AG04449 (cell line): ENCODE data around the gene CP.
"Not testable (repeated sequence)": the region's sequence is repeated elsewhere in the genome, so short reads cannot be mapped to it uniquely, and the experiment has no call there.

Source experiments
- CTCF ChIA-PET: fragments of 350-600 bp; formaldehyde crosslinking; extraction: SDS; loops from one replicate; lab custom pipeline; 2021; ENCODE audit warnings: antibody characterized with exemption; lab: Yijun Ruan, JAX
- POLR2A ChIA-PET: fragments of 400-600, 350-600 bp; formaldehyde crosslinking; extraction: SDS; loops from one replicate; lab custom pipeline; 2020; ENCODE audit warnings: antibody characterized with exemption, inconsistent platforms; lab: Yijun Ruan, JAX
- DNase-seq: peaks from one replicate; pipeline ENCODE4 v3.0.0-alpha.2; 2010; ENCODE audit warnings: low read depth, low spot score
- H3K4me3 ChIP-seq: 2 replicates; pipeline ENCODE4 v1.5.1; 2011; ENCODE audit warnings: low read depth, mild to moderate bottlenecking, control low read depth, low read length
- TF ChIP-seq, protein P1 (sequence below): IDR thresholded peaks from one replicate; pipeline ENCODE4 v1.5.1; 2011; ENCODE audit warnings: mild to moderate bottlenecking, moderate library complexity, low read length, control low read depth, inconsistent platforms; ENCODE audit not compliant: insufficient read depth; ENCODE audit errors: missing control alignments

The CP gene

DNA sequence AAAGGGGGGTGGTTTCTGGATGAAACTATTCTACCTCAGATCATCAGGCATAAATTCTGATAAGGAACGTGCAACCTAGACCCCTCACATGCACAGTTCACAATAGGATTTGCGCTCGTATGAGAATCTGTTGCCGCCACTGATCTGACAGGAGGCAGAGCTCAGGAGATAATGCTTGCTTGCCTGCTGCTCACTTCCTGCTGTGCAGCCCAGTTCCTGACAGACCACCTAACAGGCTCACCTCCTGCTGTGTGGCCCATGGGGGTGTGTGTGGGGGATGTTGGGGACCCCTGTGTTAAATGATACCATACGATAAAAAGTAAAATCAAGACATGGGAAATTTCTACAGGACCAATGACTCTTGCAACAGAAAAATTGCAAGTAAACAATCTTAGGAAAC, 24.0 kb downstream of the CP start:
- no peak overlapping the region for H3K4me3 ChIP-seq
- POLR2A ChIA-PET = no interaction called here
- TF ChIP-seq, protein P1, sequence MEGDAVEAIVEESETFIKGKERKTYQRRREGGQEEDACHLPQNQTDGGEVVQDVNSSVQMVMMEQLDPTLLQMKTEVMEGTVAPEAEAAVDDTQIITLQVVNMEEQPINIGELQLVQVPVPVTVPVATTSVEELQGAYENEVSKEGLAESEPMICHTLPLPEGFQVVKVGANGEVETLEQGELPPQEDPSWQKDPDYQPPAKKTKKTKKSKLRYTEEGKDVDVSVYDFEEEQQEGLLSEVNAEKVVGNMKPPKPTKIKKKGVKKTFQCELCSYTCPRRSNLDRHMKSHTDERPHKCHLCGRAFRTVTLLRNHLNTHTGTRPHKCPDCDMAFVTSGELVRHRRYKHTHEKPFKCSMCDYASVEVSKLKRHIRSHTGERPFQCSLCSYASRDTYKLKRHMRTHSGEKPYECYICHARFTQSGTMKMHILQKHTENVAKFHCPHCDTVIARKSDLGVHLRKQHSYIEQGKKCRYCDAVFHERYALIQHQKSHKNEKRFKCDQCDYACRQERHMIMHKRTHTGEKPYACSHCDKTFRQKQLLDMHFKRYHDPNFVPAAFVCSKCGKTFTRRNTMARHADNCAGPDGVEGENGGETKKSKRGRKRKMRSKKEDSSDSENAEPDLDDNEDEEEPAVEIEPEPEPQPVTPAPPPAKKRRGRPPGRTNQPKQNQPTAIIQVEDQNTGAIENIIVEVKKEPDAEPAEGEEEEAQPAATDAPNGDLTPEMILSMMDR = no peak
- CTCF ChIA-PET = no interaction called here
- DNase-seq = no peak

DNA sequence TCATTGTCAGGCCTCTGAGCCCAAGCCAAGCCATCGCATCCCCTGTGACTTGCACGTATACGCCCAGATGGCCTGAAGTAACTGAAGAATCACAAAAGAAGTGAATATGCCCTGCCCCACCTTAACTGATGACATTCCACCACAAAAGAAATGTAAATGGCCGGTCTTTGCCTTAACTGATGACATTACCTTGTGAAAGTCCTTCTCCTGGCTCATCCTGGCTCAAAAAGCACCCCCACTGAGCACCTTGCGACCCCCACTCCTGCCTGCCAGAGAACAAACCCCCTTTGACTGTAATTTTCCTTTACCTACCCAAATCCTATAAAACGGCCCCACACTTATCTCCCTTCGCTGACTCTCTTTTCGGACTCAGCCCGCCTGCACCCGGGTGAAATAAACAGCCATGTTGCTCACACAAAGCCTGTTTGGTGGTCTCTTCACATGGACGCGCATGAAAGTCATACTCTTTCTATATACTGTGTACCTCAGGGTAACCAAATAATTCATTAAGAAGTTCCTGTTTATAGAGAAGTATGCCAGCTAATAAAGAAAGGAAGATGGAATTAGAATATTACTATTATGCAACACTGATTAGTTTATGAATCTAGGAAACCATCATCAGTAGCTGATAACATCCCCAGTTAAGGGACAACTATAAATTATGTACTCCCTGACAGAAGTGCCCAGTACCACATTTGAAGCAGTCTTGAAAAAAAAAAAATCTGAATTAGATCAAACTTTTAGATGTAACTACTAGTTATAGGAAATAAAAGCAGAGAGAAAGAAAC, 24.6 kb downstream of the CP start:
- H3K4me3 ChIP-seq, CTCF ChIA-PET, POLR2A ChIA-PET, DNase-seq: not testable (repeated sequence)

DNA sequence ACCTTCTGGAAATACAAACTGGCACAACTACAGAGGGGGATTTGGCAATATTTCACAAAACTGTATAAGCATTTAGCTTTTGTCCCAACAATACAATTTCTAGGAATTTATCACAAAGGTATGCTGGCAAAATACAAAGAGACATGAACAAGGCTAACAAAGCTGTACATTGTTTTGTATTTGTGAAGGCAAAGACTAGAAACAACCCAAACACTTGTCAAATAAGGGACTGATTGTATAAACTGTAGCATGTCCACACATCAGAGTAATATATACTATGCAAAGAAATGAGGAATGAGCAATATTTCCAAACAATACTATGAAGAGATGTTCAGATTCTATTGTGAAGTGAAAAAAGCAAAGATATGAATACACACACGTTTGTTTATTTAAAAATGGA, 26.4 kb downstream of the CP start:
- POLR2A ChIA-PET = no interaction called here
- no peak overlapping the region for H3K4me3 ChIP-seq
- TF ChIP-seq, protein P1 = no peak
- CTCF ChIA-PET = no interaction called here
- no peak for DNase-seq

DNA sequence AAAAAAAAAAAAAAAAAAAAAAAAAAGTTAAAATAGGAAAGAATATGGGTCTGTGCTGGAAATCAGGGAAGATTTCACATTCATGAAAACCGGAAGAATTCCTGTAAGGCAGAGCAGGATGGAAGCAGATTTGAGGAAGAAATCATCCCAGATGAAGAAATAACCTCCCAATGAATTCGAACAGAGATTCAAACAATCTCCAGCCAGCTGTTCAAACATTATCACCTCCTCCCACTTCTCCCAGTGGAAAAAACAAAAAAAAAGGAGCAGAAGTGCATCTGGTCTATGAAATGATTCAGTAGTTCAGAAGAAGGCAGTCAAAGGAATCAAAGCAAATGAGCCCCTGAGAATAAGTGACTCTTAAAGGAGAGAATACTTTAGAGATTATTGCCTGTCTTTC, 33.1 kb downstream of the CP start:
- H3K4me3 ChIP-seq = no peak overlapping the region
- no peak for DNase-seq
- CTCF ChIA-PET = no interaction called here
- POLR2A ChIA-PET = interaction anchor here (0.6 kb wide), 1 partner anchor 12 kb away, joined by 3 read pairs; no protein-coding TSS in a partner anchor
- TF ChIP-seq, protein P1 = no peak

DNA sequence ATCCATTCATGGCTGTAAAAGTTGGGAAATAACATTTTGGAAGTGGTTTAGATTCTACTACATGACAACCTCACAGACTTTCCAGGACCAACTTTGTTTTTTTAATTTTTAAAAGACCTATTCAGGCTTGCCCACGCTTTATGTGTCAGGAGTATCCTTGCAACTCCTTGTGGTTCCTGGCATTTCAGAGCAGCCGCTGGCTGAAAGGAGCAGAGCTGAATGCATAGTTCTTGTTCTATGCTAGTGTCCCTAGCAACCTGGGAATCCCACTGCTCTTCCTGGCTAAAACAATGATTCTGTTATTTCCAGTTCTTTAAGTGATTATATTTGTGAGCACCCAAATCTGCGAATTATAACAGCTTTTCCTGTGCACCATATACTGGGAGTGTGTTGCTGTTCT, 34.9 kb downstream of the CP start:
- ChIA-PET CTCF (interaction anchor here (1.1 to 1.3 kb wide), 2 partner anchors 66 to 87 kb away, joined by 3 to 4 read pairs; no protein-coding TSS in a partner anchor), POLR2A (no interaction called here)
- no peak for DNase-seq
- TF ChIP-seq, protein P1 = no peak
- H3K4me3 ChIP-seq = no peak overlapping the region

DNA sequence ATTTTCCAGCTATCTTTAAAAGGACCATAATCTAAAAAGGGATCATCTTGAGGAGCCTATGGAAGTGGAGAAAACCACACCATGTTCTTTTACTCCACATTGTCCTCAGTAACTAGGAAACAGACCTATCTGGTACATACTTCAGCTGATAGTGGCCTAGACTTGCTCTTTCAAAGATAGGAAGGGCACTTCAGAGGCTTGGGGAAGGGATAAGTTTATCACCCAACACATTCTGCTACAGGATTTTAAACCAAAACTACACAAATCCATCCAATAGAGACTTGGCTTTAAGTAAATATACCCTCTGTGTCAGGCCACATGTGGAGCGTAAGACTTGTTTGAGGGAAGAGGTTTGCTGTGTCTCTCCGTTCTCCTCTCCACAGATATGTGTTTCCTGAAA, 35.4 kb downstream of the CP start:
- POLR2A ChIA-PET = no interaction called here
- DNase-seq = no peak
- CTCF ChIA-PET = interaction anchor here (1.3 kb wide), 1 partner anchor 87 kb away, joined by 3 read pairs; no protein-coding TSS in a partner anchor
- TF ChIP-seq, protein P1 = no peak
- no peak overlapping the region for H3K4me3 ChIP-seq

DNA sequence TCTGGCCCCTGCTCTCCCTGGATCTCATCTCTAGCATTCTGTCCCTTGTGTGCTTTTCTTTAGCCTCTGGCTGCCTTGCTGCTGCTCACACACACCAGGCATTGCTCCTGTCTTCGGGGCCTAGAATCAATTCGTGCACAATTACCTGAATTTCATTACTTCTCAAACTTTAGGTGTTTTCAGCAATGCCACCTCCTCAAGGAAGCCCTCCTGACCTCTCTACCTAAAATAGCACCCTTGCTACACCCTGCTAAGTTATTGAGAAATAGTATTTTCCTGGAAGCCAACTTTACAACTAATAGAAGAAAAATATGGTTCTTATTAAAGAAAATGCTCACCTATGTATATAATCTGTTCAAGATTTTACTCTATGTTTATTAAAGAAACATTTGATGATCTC, 40.4 kb downstream of the CP start:
- DNase-seq = no peak
- ChIA-PET POLR2A (no interaction called here), CTCF (no interaction called here)
- H3K4me3 ChIP-seq = no peak overlapping the region
- TF ChIP-seq, protein P1 = no peak
